Right lobe of liver (tissue), 4 donors: ENCODE measurements around the gene CCDC28B.

ENCODE experiments used
- POLR2A ChIP-seq: fragments of 450-650 bp; IDR thresholded peaks from one replicate; pipeline ENCODE4 v1.6.1; 2017; ENCODE audit warnings: antibody characterized with exemption, mild to moderate bottlenecking
- TF ChIP-seq, protein P1 (sequence below), 4 donors: fragments of 200-600 bp in 3 of 4; fragments of 450-650 bp in 1 of 4; IDR thresholded peaks; one replicate each; pipeline versions ENCODE4 v1.5.1 to v1.8.0; 2016 to 2022; ENCODE audit warnings: antibody characterized with exemption in 4 of 4, mild to moderate bottlenecking in 2 of 4
- donor health status: DM: no; HTN: no; CAD: no.
- donor health status: DM: no; HTN: no; CAD: no.
- donor health status: DM: no; HTN: yes; CAD: no.

DNA sequence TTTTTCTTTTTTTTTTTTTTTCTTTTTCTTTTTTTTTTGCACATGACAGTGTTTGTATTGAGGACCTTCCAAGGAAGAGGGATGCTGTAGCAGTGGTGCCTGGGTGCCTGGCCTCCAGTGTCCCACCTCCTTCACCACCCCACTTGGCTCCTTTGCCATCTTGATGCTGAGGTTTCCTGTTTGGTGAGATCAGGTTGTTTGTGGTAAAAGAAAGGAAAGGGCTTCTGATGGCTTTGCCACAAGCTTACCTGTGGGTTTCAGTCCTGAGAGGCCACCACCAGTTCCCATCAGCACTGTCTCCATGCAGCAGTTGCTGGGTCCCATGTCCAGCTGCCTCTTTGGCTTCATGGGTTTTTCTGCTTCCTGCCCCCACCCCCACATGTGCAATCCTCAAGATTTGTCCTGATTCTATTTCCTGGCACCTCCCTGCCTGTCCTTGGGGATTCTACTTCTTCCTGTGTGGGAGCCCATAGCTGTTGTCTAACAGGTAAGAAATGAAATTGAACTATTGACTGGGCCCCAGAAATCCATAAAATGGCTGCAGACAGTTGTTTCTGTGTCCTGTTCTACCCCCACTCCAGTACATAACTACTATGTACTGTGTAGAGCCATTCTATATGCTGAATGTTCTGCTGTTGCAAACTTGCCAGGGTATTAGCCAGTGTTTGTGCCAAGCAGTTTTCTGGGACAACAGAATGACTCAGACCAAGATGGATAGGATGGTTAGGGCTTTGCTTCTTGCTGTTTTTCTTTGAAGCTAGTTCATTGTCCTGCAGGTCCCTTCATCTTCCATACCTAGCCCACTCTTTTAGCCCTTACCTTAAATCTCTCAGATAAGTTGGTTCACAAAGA is 4.2 kb upstream of the CCDC28B start:
- TF ChIP-seq, protein P1, sequence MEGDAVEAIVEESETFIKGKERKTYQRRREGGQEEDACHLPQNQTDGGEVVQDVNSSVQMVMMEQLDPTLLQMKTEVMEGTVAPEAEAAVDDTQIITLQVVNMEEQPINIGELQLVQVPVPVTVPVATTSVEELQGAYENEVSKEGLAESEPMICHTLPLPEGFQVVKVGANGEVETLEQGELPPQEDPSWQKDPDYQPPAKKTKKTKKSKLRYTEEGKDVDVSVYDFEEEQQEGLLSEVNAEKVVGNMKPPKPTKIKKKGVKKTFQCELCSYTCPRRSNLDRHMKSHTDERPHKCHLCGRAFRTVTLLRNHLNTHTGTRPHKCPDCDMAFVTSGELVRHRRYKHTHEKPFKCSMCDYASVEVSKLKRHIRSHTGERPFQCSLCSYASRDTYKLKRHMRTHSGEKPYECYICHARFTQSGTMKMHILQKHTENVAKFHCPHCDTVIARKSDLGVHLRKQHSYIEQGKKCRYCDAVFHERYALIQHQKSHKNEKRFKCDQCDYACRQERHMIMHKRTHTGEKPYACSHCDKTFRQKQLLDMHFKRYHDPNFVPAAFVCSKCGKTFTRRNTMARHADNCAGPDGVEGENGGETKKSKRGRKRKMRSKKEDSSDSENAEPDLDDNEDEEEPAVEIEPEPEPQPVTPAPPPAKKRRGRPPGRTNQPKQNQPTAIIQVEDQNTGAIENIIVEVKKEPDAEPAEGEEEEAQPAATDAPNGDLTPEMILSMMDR (IDR thresholded peaks at IDR 0.05), result no peak
- TF ChIP-seq POLR2A, result no peak
